ENCODE data around the gene KCNMB1.

- TF ChIP-seq CTCF (IDR thresholded peaks at IDR 0.05) (no peak), EZH2 (IDR thresholded peaks at IDR 0.05; ENCODE audit: borderline replicate concordance, insufficient read depth, low read depth, low read length, poor library complexity, severe bottlenecking) (no peak)
These were observed 49.4 kb downstream of the KCNMB1 start for GRCh38 chr5:170339780-170340167.

Measured in B cell (primary cell).